GM18951 (cell line): Measurements from ENCODE around the gene JARID2.

Source experiments
- POLR2A ChIP-seq: IDR thresholded peaks from 4 replicates; pipeline ENCODE4 v1.6.1; 2011; ENCODE audit warnings: mild to moderate bottlenecking; ENCODE audit not compliant: insufficient read length, insufficient read depth; ENCODE audit errors: extremely low read depth
- in situ Hi-C: fragments of 300-500 bp; cut with MboI; formaldehyde crosslinking; loops from one replicate; pipeline ENCODE4 v1.12.0; 2022; ENCODE audit warnings: low sequenced_read_pairs, mixed read lengths, inconsistent platforms; ENCODE audit not compliant: unreplicated experiment

The JARID2 gene

DNA sequence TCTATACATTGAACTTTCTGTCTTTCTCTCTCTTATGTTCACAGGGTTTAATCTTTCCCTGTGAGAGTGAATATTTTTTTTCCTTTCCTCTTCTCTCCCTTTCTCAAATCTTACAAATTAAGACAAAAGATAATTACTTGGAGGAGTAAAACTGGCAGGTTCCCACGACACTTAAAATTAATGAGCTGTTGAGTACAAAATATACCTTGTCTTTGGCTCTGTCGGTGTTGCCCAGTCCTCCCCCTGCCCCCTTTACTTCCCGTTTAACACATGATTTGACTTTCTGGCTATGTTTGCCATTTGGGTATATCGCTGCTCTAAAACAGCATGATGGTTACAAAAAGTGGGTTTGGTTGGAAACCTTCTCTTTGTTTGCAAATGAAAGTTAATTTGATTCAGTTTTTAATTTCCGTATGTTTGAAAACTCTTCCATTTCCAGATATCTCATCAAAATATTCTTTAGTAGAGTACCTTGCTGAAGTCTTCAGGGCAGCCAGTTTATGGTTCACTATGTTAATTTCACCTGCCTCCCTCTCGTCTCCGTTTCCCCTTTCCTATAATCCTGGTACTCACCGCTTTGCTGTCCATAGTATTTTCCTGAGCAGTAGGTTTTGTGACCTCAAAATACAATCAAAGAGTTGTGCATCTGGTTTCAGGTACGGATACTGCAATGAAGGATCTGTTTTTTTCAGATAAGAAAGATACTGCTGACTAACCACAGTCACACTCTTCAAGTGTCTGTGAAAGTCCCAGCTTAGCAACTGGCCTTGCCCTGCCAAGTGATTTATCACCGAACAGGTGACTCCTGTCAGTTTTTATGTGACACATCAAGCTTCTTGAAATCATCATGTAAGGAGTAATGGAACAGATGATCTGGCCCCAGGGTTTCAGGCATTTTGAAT is 235.8 kb downstream of the JARID2 start:
- in situ Hi-C loops = no loop called here
- TF ChIP-seq POLR2A = no peak

DNA sequence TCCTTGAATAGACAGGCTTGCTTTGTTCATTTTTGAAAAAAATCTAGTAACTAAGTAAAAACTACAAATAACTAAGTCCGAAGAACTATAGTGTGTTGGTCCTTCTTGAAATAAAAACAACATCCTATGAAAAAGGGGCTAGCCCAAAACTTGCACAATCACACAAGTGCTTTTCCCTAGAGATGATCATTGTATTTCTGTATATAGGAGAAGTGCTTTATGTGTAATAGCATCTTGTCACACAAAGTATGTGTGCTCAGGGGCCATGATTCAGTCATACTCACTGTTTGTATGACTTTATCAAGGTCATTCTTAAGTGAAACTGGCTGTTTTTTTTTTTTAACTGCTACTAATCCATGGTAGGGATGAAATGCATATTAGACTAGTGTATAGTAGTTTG is 237.2 kb downstream of the JARID2 start:
- in situ Hi-C loops = no loop called here
- no peak for TF ChIP-seq POLR2A

GRCh38 chr6:15484140-15484539 is 238.3 kb downstream of the JARID2 start:
- in situ Hi-C loops = no loop called here
- no peak for TF ChIP-seq POLR2A

- in situ Hi-C loops = no loop called here
- no peak for TF ChIP-seq POLR2A
Observed at GRCh38 chr6:15484821-15485220, 239.0 kb downstream of the JARID2 start.

DNA sequence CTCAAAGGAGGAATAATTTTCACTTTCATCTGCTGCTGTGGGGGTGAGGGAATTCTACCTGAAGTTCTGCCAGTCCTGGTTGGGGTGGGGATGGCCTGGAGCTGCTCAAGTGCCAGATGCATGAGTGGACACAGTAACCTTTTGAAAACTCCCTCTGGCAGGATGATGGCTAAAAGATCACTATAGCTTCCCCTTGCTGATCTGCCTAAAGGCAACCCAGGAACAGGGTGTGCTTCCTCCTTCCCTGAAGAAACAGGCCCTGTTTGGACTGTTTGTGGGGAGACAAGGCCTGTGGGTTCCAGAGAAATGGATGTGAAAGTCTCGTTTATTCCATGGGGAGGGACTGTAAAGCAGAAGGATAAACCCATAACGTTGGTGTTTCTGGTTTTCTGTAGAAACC is 240.1 kb downstream of the JARID2 start:
- TF ChIP-seq POLR2A = no peak
- in situ Hi-C loops = no loop called here

GRCh38 chr6:15487262-15487661 is 241.4 kb downstream of the JARID2 start:
- TF ChIP-seq POLR2A = no peak
- in situ Hi-C loops = no loop called here

- in situ Hi-C loops = no loop called here
- TF ChIP-seq POLR2A = no peak
Observed at GRCh38 chr6:15489261-15489962, 243.5 kb downstream of the JARID2 start.

DNA sequence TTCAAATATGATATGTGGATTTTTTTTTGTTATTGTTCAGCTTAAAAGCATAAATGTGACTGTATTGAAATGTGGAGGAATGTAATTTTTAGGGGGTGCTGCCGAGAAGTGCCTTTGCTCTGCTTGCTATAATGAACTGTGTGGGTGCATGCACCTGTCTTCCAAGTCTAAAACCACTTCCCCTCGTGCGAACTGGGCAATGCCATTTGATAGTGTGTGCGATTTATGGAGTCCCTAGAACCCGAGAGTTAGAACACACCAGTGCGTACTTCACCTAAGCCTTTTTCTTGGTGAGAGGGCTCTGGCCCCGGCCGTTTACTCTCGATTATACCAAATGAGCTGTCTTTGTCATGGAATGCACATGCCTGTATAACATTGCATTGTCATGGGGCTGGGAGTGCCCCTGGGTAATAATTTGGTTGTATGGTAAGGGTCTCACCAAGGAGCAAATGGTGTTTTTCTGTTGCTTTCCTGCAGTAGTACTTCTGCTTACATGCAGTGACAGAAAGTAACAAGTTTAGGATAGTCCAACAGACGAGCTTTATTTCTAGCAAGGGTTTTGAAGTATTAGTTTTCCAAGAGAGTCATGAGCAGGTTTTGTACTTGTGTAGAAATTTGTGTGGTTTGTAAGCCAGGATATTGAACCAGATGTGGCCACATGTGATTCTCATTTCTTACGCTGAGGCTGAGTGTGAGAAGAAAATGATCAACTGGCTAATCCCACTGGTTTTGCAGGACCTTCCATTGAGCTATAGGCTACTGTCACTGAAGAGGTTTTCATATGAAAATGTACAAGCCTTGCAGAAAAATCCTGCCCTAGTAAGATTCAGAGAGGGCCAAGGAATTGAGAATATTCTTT is 244.6 kb downstream of the JARID2 start:
- TF ChIP-seq POLR2A = no peak
- in situ Hi-C loops = no loop called here

DNA sequence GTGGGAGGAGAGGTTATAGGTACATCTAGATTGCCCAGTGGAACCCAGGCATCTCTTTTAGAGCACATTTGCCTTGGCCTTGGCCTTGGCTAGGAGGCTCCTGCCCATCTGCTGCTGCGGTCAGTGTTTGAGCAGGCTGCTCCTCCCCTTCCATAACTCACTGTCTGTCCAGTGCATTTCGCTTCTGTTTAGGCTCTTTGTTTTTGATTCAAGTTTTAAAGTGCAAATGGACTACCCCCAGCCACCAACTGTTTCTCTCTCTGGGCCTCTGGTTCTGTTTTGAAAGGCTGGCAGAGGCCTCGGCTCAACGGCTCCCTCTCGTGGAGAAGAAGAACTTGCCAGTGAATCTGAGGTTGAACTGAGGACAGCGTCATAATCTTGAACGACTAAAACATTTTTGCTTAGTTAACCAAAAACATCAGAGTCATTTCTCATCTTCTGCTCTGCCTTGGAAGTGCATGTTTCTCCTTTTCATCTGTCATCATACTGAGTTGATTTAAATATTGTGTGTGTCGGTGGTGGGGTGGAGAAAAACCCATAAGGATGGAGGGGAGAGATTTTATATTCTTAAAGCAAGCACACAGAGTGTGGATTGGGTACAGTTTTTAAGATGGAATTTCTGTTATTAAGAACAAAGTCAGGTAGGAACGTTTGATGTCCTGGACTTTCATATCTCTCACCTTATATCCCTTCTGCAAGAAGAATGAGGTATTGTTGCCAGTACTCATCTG is 245.6 kb downstream of the JARID2 start:
- in situ Hi-C loops = no loop called here
- TF ChIP-seq POLR2A = no peak

- no peak for TF ChIP-seq POLR2A
- in situ Hi-C loops = no loop called here
Observed at GRCh38 chr6:15491986-15492269, 246.1 kb downstream of the JARID2 start.

DNA sequence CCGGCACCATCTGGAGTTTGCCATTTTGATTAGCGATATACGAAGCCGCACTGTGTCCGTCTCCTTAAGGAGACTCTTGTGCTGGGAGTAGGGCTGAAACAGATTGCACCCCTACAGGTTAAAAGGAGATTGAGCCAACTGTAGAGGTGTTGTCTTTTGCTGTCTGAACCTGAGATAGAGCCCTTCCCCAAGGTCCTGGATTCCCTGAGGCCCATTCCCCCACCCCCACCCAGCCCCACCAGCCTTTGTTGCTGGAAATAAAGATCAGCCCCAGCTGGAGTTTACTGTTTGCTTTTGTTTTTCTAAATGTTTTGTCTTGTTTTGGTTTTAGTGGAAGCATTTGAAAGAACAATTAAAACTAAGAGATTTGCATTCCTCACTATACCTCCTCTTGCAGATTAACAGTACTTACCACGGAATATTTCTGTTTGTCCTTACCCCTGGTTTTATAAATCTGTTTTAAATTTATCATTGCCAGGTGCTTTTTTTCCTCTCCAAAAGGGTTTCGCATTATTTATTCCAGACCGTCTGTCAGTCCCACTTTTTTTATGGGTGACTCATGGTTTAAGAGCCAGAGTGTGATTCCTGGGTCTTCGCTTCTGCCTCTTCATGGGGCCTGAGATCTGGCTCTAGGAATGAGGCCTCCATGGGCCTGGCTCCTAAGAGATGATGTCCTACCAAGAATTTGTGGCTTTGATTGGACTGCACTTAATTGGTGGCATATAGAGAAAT is 247.7 kb downstream of the JARID2 start:
- in situ Hi-C loops = no loop called here

DNA sequence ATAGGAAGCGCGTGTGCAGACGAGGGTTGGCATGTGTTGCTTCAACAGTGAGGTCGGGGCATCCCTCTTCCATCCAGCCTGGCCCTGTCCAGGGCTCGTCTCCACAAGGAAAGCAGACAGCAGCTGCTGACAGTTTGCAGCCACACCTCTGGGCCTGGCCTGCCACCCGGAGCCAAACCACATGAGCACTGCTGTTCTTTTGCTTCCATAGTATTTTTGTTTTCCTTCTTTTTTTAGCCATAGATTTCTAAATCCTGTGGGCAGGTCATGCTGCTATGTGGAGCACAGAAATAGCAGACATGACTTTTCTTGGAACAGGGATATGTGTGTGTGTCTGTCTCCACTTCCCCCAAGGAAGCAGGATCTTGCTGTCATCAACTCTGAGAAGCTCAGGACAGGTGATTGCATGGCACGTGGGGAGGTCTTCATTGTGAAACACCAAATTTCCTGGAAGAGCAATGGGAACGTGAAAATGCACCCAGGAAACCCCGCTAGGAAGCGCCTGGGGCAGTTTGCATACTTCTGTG is 249.6 kb downstream of the JARID2 start:
- no peak for TF ChIP-seq POLR2A
- in situ Hi-C loops = no loop called here

More for the DNA sequence above, 247.7 kb downstream of the JARID2 start:
- TF ChIP-seq POLR2A = no peak
